GM12873 (cell line): Measurements from ENCODE around the gene TRPM7.

Experiments
- CTCF ChIP-seq: IDR thresholded peaks from 2 replicates; pipeline ENCODE4 v1.5.1; 2012; ENCODE audit warnings: low read depth, mild to moderate bottlenecking, moderate library complexity, low read length, control low read depth; ENCODE audit not compliant: insufficient read depth; ENCODE audit errors: missing control alignments

TRPM7 gene

GRCh38 chr15:50685191-50685975 lies 1.2 kb downstream of the TRPM7 start:
- no peak for TF ChIP-seq CTCF

- no peak for TF ChIP-seq CTCF
These were observed 5.1 kb downstream of the TRPM7 start for GRCh38 chr15:50681467-50681866.

GRCh38 chr15:50676799-50677483 lies 9.7 kb downstream of the TRPM7 start:
- no peak for TF ChIP-seq CTCF

GRCh38 chr15:50675535-50676144 lies 11.0 kb downstream of the TRPM7 start:
- peak; percentile 50 for TF ChIP-seq CTCF

- no peak for TF ChIP-seq CTCF
These were observed 16.5 kb downstream of the TRPM7 start for GRCh38 chr15:50670115-50670514.

- TF ChIP-seq CTCF = no peak
These were observed 17.0 kb downstream of the TRPM7 start for GRCh38 chr15:50669611-50670010.

- no peak for TF ChIP-seq CTCF
These were observed 20.7 kb downstream of the TRPM7 start for GRCh38 chr15:50665938-50666337.
